NCI-H2029 treated with DMSO at 0.1 percent for 48 hours (cell line): ENCODE results near the gene LSM14B.
A peak's percentile ranks its signal among the peaks of the same experiment; 100 is the strongest.
"Not testable (repeated sequence)": the region's sequence is repeated elsewhere in the genome, so short reads cannot be mapped to it uniquely, and the experiment has no call there.

Experiments
- DNase-seq: peaks from one replicate; lab custom pipeline; 2025; lab: John Stamatoyannopoulos, UW

Gene LSM14B

DNA sequence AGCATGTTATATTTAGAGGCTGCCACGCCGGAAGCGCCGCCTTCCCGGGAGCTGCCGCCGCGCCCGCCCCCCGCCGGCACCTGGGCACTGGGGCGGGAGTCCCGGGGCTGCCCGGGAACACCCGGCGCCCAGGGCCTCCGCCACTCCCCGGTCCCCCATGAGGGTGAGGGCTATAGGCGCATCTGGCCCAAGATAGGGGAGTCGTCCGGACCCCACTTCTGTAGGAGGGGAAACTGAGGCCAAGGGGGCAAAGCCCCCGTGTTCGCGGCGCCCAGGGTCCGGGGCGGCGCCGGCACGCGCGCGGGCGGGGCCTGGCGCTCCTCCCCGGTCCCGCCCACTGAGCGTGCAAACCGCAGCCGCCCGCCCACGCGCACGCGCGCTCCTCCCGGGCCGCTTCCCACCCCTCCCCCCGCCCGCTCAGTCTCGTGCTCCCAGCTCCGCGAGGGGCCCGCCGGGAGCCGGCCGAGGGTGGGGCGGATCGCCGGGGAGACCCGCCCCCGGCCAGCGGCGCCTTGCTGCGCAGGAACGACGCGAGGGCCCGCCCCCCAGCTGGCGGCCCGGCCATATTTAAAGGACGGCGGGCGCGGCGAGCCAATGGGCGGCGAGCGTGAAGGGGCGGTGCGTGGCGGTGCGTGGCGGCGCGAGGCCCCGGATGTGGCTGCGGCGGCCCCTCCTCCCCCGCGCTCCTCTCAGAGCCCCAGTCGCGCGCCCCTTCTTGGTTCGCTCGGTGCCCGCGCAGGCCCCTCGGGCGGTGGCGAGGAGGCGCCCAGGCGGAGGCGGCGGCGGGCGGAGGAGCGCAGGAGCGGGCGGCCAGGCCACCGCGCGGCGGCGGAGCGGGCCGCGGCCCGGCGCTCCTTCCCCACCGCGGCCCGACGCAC is at the start of gene LSM14B:
TSS of gene LSM14B (plus strand) at position 700 of the 878 bp plus-strand sequence. CDS start 192 bp downstream, outside the sequence.
- DNase-seq = peak; percentile 69

DNA sequence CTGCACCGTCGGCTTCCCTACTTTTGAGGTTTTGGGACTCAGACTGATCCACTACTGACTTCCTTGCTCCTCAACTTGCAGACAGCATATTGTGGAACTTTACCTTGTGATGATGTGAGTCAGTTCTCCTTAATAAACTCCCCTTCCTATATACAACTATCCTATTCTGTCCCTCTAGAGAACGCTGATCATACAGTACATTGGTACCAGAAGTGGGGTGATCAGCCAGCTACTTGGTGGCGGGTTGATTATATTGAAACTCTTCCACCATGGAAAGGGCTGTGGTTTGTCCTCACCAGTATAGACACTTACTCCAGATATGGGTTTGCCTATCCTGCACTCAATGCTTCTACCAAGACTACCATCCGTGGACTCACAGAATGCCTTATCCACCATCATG is 49.0 kb upstream of the LSM14B start:
- no peak for DNase-seq

GRCh38 chr20:62079166-62079565 is 43.1 kb upstream of the LSM14B start:
- DNase-seq = no peak

- no peak for DNase-seq
Observed at GRCh38 chr20:62080249-62080990, 41.9 kb upstream of the LSM14B start.

- no peak for DNase-seq
Observed at GRCh38 chr20:62083312-62083711, 39.0 kb upstream of the LSM14B start.

DNA sequence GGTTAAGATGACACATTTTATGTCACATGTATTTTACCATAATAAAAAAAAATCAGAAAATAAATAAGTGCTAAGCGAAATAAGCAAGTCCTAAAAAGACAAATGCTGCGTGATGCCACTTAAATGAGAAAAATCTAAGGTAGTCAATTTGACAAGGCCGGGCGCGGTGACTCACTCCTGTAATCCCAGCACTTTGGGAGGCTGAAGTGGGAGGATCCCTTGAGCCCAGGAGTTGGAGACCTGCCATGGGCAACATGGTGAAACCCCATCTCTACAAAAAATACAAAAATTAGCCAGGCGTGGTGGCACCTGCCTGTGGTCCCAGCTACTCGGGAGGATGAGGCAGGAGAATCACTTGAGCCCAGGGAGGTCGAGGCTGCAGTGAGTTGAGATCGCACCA is 38.1 kb upstream of the LSM14B start:
- not testable (repeated sequence) for DNase-seq

DNA sequence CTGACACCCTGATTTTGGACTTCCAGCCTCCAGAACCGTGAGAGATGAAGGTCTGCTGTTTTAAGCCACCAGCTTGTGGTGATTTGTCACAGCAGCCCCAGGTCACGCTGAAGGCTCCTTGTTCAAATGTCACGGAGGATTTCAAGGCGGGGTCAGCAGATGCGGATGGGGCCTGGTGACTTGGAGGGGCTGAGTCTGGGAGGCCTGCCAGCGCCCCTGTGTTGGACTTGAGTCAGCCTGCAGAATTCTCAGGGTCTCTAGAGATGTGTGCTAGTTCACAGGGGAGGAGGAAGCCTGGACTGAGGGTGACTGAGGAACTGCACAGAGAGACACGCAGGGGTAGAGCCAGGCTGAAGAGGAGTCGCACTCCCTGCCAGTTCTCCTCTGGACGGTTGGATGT is 37.1 kb upstream of the LSM14B start:
- DNase-seq = no peak

- no peak for DNase-seq
Observed at GRCh38 chr20:62087227-62087626, 35.0 kb upstream of the LSM14B start.

DNA sequence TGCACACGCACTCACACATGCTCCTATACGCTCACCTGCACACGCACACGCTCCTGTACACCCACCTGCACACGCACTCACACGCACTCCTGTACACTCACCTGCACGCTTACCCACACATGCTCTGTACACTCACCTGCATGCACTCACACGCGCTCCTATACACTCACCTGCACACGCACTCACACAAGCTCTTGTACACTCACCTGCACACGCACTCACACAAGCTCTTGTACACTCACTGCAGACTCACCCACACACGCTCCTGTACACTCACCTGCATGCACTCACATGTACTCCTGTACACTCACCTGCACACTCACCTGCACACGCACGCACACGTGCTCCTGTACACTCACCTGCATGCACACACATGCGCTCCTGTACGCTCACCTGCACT is 34.6 kb upstream of the LSM14B start:
- DNase-seq = no peak

GRCh38 chr20:62088258-62089127 is 33.8 kb upstream of the LSM14B start:
- no peak for DNase-seq

DNA sequence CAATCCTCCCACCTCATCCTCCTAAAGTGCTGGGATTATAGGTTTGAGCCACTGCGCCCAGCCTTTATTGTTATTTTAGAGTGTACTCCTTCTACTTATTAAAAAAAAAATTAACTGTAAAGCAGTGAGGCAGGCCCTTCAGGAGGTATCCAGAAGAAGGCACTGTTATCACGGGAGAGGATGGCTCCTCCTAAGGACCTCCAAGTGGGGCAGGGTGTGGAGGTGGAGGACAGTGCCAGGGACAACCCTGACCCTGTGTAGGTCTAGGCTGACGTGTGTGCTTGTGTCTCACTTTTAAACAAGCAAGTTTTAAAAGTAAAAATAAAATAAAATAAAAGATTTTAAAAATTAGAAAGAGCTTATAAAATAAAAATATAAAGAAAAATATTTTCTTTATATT is 32.9 kb upstream of the LSM14B start:
- DNase-seq = no peak

GRCh38 chr20:62096421-62097380 is 25.6 kb upstream of the LSM14B start:
- DNase-seq = no peak

- DNase-seq = no peak
Observed at GRCh38 chr20:62097881-62098407, 24.3 kb upstream of the LSM14B start.

DNA sequence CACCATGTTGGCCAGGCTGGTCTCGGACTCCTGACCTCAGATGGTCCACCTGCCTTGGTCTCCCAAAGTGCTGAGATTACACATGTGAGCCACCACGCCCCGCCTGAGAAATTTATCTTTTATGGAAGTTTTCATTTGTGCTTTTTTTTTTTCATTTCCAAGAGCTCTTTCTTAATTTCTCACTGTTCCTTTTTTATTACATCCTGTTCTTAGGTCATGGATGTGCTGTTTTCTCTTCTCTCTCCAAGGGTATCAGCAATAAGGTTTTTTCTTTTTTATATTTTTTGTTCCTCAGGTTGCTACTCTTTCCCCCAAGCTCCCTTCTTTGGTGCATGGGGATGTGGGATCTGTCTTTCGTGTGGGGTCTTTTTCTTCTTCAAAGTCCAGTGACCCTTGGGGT is 21.2 kb upstream of the LSM14B start:
- no peak for DNase-seq

DNA sequence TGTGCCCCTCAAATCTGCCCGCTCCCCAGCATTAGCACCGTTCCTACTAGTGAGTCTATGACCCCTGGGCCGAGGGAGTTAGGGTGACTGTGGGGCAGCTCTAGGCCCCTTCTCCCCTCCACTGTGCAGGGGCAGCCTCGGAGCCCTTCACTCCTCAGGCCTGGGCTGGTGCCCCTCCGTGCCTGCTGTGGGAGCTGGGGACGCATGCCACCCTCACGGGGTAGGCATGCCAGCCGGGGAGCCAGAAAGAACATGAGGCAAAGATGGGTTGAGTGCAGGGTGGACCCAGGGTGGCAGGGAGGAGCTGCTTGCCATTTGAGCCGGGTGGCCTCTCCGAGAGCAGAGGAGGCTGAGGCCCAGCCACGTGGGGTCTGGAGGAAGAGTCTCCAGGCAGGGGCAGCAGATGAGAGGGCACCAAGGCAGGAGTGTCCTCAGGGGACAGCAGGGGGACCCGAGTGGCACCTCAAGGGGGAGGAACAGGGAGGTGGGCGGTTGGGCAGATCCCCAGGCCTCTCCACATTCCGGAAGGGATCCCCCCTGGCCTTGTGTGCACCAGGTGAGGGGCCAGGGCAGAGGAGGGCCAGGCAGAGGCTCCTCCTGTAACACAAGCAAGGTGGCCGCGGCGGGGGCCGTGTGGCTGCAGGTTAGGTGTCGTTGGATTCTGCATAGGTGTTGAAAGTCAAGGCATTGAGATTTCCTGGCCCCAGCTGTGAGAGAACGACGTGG is 18.6 kb upstream of the LSM14B start:
- DNase-seq = no peak

- DNase-seq = no peak
Observed at GRCh38 chr20:62104234-62104789, 18.0 kb upstream of the LSM14B start.

GRCh38 chr20:62104791-62105345 is 17.4 kb upstream of the LSM14B start:
- DNase-seq = no peak

GRCh38 chr20:62105592-62105991 is 16.7 kb upstream of the LSM14B start:
- no peak for DNase-seq

- no peak for DNase-seq
Observed at GRCh38 chr20:62111148-62111547, 11.1 kb upstream of the LSM14B start.
